Left ventricle myocardium inferior (tissue), 1 donor: ENCODE measurements around the gene RUFY1. TPM values are rescaled to one million over a fixed set of nuclear protein-coding genes. Genes with fewer than 3 reads are reported as not detected.
"Not testable (repeated sequence)": the region's sequence is repeated elsewhere in the genome, so short reads cannot be mapped to it uniquely, and the experiment has no call there.

Experiments
- DNase-seq: peaks from one replicate; pipeline ENCODE4 v3.0.0-alpha.2; 2020
- H3K27ac ChIP-seq: fragments of 200-600 bp; replicated peaks from 2 replicates; pipeline ENCODE4 v1.8.0; 2021
- H3K27me3 ChIP-seq: fragments of 200-600 bp; 2 replicates; pipeline ENCODE4 v1.8.0; 2021; ENCODE audit warnings: low read depth
- H3K36me3 ChIP-seq: fragments of 200-600 bp; 2 replicates; pipeline ENCODE4 v1.8.0; 2021
- H3K4me1 ChIP-seq: fragments of 200-600 bp; 2 replicates; pipeline ENCODE4 v1.8.0; 2021
- H3K4me3 ChIP-seq: fragments of 200-600 bp; 2 replicates; pipeline ENCODE4 v1.8.0; 2021; ENCODE audit warnings: mild to moderate bottlenecking, moderate library complexity
- H3K9me3 ChIP-seq: fragments of 200-600 bp; replicated peaks from 2 replicates; pipeline ENCODE4 v1.8.0; 2021
- intact Hi-C: fragments of 100-400 bp; cut with micrococcal nuclease; formaldehyde crosslinking; loops from one replicate; pipeline ENCODE4 v1.11.0; 2022
- total RNA-seq: library from RNA; stranded (reverse); fragmentation: NEBNext Ultra II Directional; extraction: Animal tissue kit (Norgen Biotek cat#: 25700); gene quantifications from one replicate; pipeline ENCODE4 v1.2.1, GENCODE V29; 2021
- TF ChIP-seq, protein P1 (sequence below): fragments of 200-600 bp; IDR thresholded peaks from 2 replicates; pipeline ENCODE4 v1.8.0; 2021; ENCODE audit warnings: antibody characterized with exemption, mild to moderate bottlenecking, borderline replicate concordance
- donor health status: DM: no; HTN: yes; CAD: no; lungs with severe emphysema.

The RUFY1 gene
- total RNA-seq, 1 donor from 2014 or later = 21.5 TPM

DNA sequence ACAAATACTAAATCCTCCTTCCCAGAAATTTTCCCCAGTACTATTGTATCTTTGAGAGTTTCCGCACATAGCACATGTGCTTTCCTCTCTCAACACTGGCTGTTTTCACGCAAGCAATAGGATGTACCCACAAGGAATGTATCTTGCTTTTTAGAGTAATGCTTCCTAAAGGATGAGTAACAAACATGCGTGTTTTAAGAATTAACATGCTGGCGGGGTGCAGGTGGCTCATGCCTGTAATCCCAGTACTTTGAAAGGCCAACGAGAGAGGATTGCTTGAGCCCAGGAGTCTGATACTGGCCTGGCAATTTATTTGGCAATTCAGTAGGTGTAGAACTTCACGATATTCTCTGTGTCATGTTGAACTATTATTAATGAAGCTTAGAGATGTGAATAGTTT lies 4.6 kb downstream of the RUFY1 start:
- peaks cover 54% of the 10 kb centered on the region for H3K4me1 ChIP-seq
- H3K4me3 ChIP-seq = no peak overlapping the region
- no peaks in the 10 kb centered on the region for H3K27me3 ChIP-seq
- intact Hi-C loops = no loop called here
- TF ChIP-seq, protein P1, sequence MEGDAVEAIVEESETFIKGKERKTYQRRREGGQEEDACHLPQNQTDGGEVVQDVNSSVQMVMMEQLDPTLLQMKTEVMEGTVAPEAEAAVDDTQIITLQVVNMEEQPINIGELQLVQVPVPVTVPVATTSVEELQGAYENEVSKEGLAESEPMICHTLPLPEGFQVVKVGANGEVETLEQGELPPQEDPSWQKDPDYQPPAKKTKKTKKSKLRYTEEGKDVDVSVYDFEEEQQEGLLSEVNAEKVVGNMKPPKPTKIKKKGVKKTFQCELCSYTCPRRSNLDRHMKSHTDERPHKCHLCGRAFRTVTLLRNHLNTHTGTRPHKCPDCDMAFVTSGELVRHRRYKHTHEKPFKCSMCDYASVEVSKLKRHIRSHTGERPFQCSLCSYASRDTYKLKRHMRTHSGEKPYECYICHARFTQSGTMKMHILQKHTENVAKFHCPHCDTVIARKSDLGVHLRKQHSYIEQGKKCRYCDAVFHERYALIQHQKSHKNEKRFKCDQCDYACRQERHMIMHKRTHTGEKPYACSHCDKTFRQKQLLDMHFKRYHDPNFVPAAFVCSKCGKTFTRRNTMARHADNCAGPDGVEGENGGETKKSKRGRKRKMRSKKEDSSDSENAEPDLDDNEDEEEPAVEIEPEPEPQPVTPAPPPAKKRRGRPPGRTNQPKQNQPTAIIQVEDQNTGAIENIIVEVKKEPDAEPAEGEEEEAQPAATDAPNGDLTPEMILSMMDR = no peak
- H3K9me3 ChIP-seq = no peaks in the 10 kb centered on the region
- H3K27ac ChIP-seq = no peak overlapping the region
- DNase-seq = no peak
- H3K36me3 ChIP-seq = no peaks in the 10 kb centered on the region

DNA sequence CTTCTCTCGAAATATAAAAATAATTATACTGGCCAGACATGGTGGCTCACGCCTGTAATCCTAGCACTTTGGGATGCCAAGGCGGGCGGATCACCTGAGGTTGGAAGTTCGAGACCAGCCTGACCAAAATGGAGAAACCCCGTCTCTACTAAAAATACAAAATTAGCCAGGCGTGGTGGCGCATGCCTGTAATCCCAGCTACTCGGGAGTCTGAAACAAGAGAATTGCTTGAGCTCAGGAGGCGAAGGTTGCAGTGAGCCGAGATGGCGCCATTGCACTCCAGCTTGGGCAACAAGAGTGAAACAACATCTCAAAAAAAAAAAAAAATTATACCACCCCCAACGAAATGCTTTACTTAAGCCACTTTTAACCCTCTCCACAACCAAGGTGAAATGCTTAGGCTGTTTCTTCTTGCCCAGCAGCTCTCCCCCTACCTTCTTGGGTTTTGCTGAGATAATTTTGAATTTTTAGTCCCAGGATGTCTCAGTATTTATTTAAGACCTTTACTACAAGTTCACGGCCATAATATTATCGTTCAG lies 8.0 kb downstream of the RUFY1 start:
- H3K4me3 ChIP-seq = peak overlapping the region; percentile 72
- H3K4me1 ChIP-seq = peaks cover 29% of the 10 kb centered on the region
- H3K9me3 ChIP-seq, intact Hi-C loops, H3K27me3 ChIP-seq, DNase-seq: not testable (repeated sequence)
- peaks cover 22% of the 10 kb centered on the region for H3K36me3 ChIP-seq
- H3K27ac ChIP-seq = peak overlapping the region; percentile 91

DNA sequence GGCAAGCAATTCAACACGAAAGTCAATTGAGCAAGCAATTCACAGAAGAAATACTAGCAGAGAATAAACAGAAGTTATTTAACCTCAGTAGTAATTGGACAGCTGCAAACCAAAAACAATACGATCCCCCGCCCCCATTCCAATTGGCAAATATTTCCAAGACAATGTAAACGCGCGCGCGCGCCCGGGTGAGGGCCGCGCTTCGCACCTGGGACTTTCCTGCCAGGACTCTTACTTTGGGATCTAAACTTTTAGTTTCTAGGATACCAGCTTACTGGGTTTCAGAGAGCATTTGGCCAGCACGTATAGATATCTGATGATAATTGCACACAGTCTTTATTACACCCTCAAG lies 8.6 kb downstream of the RUFY1 start:
- Histone ChIP-seq H3K4me1 (peaks cover 23% of the 10 kb centered on the region), H3K27ac (peak overlapping the region; percentile 91), H3K9me3 (no peaks in the 10 kb centered on the region), H3K36me3 (peaks cover 28% of the 10 kb centered on the region), H3K27me3 (no peaks in the 10 kb centered on the region), H3K4me3 (peak overlapping the region; percentile 72)
- TF ChIP-seq, protein P1 = no peak
- no peak for DNase-seq
- intact Hi-C loops = no loop called here

DNA sequence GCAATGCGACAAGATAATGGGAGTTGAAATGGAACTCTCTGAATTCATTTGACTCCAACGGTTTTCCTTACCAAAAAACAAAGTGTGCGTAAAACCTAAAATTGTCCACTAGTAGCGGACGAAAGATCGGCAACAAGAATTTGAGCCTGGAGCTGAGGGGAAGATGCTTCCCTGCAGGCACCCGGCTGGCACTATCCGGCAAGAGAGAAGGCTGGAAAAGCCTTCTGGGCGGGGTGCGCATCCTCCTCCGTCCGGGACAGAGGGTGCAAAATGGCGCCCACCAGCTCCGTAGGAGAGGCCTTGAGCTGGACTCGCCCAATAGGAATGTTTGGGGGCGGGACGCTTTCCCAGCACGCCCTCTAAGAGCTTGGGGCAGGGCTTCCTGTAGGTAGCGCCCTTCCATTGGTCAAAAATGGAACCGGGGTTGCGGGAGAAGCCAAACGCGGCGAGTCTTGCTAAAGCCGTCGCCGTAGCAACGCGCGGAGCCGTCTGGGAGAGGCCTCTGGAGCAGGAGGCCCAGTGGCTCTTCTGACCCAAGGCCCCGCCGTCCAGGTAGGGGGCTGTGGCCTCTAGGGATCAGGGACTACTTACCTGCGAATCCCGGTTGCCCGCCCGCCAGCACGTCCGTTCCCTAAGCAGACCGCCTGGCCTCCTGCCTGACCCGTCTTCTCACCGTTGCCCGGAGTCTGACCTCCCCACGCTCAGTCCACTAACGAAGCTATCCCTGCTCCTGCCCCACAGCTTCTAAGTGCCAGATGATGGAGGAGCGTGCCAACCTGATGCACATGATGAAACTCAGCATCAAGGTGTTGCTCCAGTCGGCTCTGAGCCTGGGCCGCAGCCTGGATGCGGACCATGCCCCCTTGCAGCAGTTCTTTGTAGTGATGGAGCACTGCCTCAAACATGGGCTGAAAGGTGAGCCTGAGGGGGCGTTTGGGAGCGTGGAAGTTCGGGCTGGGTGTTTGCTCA lies 9.2 kb downstream of the RUFY1 start:
- DNase-seq = peak; percentile 97
- Histone ChIP-seq H3K9me3 (no peaks in the 10 kb centered on the region), H3K27me3 (no peaks in the 10 kb centered on the region), H3K4me1 (peaks cover 17% of the 10 kb centered on the region), H3K36me3 (peaks cover 34% of the 10 kb centered on the region), H3K4me3 (peak overlapping the region; percentile 72), H3K27ac (peak overlapping the region; percentile 91)
- TF ChIP-seq, protein P1 = no peak
- intact Hi-C loops = no loop called here

DNA sequence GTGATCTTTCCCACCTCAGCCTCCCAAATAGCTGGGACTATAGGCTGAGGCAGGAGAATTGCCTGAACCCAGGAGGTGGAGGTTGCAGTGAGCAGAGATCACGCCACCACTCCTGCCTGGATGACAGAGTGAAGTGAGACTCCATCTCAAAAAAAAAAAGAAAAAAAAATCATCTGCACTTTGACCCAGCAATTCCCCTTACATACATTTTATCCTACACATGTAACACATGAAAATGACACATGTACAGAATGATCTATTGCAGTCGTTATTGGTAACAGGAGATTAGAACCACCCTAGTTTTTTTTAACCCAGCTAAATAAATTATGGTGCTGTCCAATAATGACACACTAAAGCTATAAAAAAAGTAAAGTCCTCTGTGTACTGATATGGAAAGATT lies 14.2 kb downstream of the RUFY1 start:
- Histone ChIP-seq H3K9me3 (no peaks in the 10 kb centered on the region), H3K4me3 (no peak overlapping the region), H3K36me3 (peaks cover 82% of the 10 kb centered on the region), H3K27me3 (no peaks in the 10 kb centered on the region), H3K27ac (no peak overlapping the region), H3K4me1 (peaks cover 18% of the 10 kb centered on the region)
- no peak for DNase-seq
- TF ChIP-seq, protein P1 = no peak
- intact Hi-C loops = no loop called here

DNA sequence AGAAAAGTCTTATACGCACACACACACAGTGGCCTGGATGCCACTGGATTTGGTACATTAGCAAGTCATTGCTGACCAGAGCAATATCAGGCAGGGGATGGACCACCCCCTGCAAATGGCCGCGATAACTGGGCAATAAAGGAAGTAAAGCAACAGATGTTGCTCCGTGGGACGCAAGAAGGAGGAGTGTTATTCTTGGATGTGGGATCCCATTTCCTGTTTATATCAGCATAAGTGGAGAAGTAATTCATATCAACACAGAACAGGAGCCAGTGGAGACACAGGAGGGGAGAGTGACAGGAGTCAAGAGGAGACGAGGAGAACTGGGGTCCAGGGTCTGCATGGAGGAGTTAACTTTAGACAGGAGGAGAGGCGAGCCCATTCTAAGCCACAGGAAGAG lies 18.4 kb downstream of the RUFY1 start:
- Histone ChIP-seq H3K4me1 (peaks cover 10% of the 10 kb centered on the region), H3K27me3 (no peaks in the 10 kb centered on the region), H3K36me3 (peaks cover 93% of the 10 kb centered on the region), H3K27ac (peak overlapping the region; percentile 59), H3K4me3 (peak overlapping the region; percentile 10), H3K9me3 (no peaks in the 10 kb centered on the region)
- intact Hi-C loops = no loop called here
- TF ChIP-seq, protein P1 = no peak
- DNase-seq = no peak
